Neural progenitor cell (in vitro differentiated cells): ENCODE measurements around the gene NXNL1. TPM values are rescaled to one million over a fixed set of nuclear protein-coding genes. Genes with fewer than 3 reads are reported as not detected.

Experiments
- DNase-seq: peaks from one replicate; pipeline ENCODE4 v3.0.0-alpha.2; 2016; ENCODE audit warnings: low spot score
- H2AFZ ChIP-seq: fragments of 200-600 bp; sonication (generic); replicated peaks from 2 replicates; pipeline ENCODE4 v1.6.1; 2016; ENCODE audit warnings: antibody characterized with exemption
- H3F3A ChIP-seq: fragments of 200-600 bp; sonication (generic); 2 replicates; pipeline ENCODE4 v1.6.1; 2016; ENCODE audit warnings: antibody characterized with exemption, low read depth
- H3K27ac ChIP-seq: fragments of 200-600 bp; sonication (generic); 2 replicates; pipeline ENCODE4 v1.5.1; 2016; ENCODE audit warnings: mild to moderate bottlenecking
- H3K27me3 ChIP-seq: fragments of 200-600 bp; sonication (generic); 2 replicates; pipeline ENCODE4 v1.6.1; 2016; ENCODE audit warnings: mild to moderate bottlenecking, moderate library complexity
- H3K36me3 ChIP-seq: fragments of 200-600 bp; sonication (generic); 2 replicates; pipeline ENCODE4 v1.5.1; 2016
- H3K4me1 ChIP-seq: fragments of 200-600 bp; sonication (generic); 2 replicates; pipeline ENCODE4 v1.6.1; 2016; ENCODE audit warnings: mixed run types
- H3K4me2 ChIP-seq: fragments of 200-600 bp; sonication (generic); 2 replicates; pipeline ENCODE4 v1.6.1; 2016
- H3K4me3 ChIP-seq: fragments of 200-600 bp; sonication (generic); 2 replicates; pipeline ENCODE4 v1.5.1; 2016
- H3K79me2 ChIP-seq: fragments of 200-600 bp; sonication (generic); 2 replicates; pipeline ENCODE4 v1.6.1; 2016; ENCODE audit warnings: low read depth
- H3K9ac ChIP-seq: fragments of 200-600 bp; sonication (generic); 2 replicates; pipeline ENCODE4 v1.6.1; 2016
- H3K9me3 ChIP-seq: fragments of 200-600 bp; sonication (generic); 2 replicates; pipeline ENCODE4 v1.5.1; 2016; ENCODE audit warnings: low read depth
- H4K20me1 ChIP-seq: fragments of 200-600 bp; sonication (generic); 2 replicates; pipeline ENCODE4 v1.6.1; 2016; ENCODE audit warnings: low read depth
- H3K27ac Mint-ChIP-seq: 3 replicates; pipeline ENCODE4 v1.8.0; 2021; ENCODE audit warnings: mixed read lengths
- H3K27me3 Mint-ChIP-seq: 2 replicates; pipeline ENCODE4 v1.8.0; 2022; ENCODE audit warnings: low read depth, mild to moderate bottlenecking, inconsistent platforms, moderate library complexity, mixed read lengths; ENCODE audit not compliant: insufficient read depth
- H3K36me3 Mint-ChIP-seq: 3 replicates; pipeline ENCODE4 v1.8.0; 2021; ENCODE audit warnings: mixed read lengths
- H3K4me1 Mint-ChIP-seq: 3 replicates; pipeline ENCODE4 v1.8.0; 2021; ENCODE audit warnings: mixed read lengths
- H3K4me3 Mint-ChIP-seq: 3 replicates; pipeline ENCODE4 v1.8.0; 2021; ENCODE audit warnings: mild to moderate bottlenecking, moderate library complexity, mixed read lengths
- H3K9me3 Mint-ChIP-seq: 3 replicates; pipeline ENCODE4 v1.8.0; 2020; ENCODE audit warnings: mixed read lengths
- CTCF ChIP-seq: fragments of 200-600 bp; sonication (generic); IDR thresholded peaks from 2 replicates; pipeline ENCODE4 v1.5.1; 2017; ENCODE audit warnings: antibody characterized with exemption, mild to moderate bottlenecking
- EZH2 ChIP-seq: fragments of 200-600 bp; sonication (generic); IDR thresholded peaks from 2 replicates; pipeline ENCODE4 v1.6.1; 2017; ENCODE audit warnings: antibody characterized with exemption, mild to moderate bottlenecking, moderate library complexity
- EZH2phosphoT487 ChIP-seq: fragments of 200-600 bp; sonication (generic); IDR thresholded peaks from 2 replicates; pipeline ENCODE4 v1.6.1; 2017; ENCODE audit warnings: antibody characterized with exemption
- total RNA-seq: library from RNA; depleted of rRNA; stranded (reverse); fragments of >200 nt; gene quantifications from 2 replicates; pipeline ENCODE4 v1.2.3, GENCODE V29; 2015; ENCODE audit warnings: low replicate concordance

Gene NXNL1
- total RNA-seq, 1 donor from 2014 or later, result not detected

GRCh38 chr19:17471410-17472125 lies 10.8 kb upstream of the NXNL1 start:
- peaks cover 3% of the 10 kb centered on the region for H4K20me1 ChIP-seq
- H3K27ac ChIP-seq, result no peak overlapping the region
- no peak for DNase-seq
- H3K4me3 Mint-ChIP-seq, result peak overlapping the region; percentile 92
- no peaks in the 10 kb centered on the region for H3K79me2 ChIP-seq
- H3K27ac Mint-ChIP-seq, result peak overlapping the region; percentile 86
- peaks cover 26% of the 10 kb centered on the region for H3K27me3 ChIP-seq
- no peaks in the 10 kb centered on the region for H3K36me3 ChIP-seq
- peaks cover 3% of the 10 kb centered on the region for H3K36me3 Mint-ChIP-seq
- H3K4me1 Mint-ChIP-seq, result peaks cover 34% of the 10 kb centered on the region
- TF ChIP-seq CTCF, result no peak
- no peak for TF ChIP-seq EZH2
- TF ChIP-seq EZH2phosphoT487, result no peak
- no peak overlapping the region for H3K9ac ChIP-seq
- H3K9me3 Mint-ChIP-seq, result no peaks in the 10 kb centered on the region
- H3K9me3 ChIP-seq, result no peaks in the 10 kb centered on the region
- peaks cover 18% of the 10 kb centered on the region for H3F3A ChIP-seq
- H2AFZ ChIP-seq, result no peak overlapping the region
- peak overlapping the region; percentile 86 for H3K4me3 ChIP-seq
- peaks cover 7% of the 10 kb centered on the region for H3K27me3 Mint-ChIP-seq
- peaks cover 12% of the 10 kb centered on the region for H3K4me1 ChIP-seq
- peak overlapping the region; percentile 96 for H3K4me2 ChIP-seq

- Mint-ChIP-seq H3K27ac (peak within 1 kb of the TSS; percentile 86), H3K4me3 (peak within 1 kb of the TSS; percentile 92), H3K36me3 (peaks cover 3% of the 10 kb centered on the region), H3K9me3 (no peaks in the 10 kb centered on the region), H3K4me1 (peaks cover 34% of the 10 kb centered on the region), H3K27me3 (peaks cover 11% of the 10 kb centered on the region)
- H3K27ac ChIP-seq, result no peak within 1 kb of the TSS
- peak; percentile 100 for DNase-seq
- H3F3A ChIP-seq, result peaks cover 18% of the 10 kb centered on the region
- H3K79me2 ChIP-seq, result no peaks in the 10 kb centered on the region
- H3K36me3 ChIP-seq, result no peaks in the 10 kb centered on the region
- H3K9me3 ChIP-seq, result no peaks in the 10 kb centered on the region
- peak within 1 kb of the TSS; percentile 98 for H2AFZ ChIP-seq
- TF ChIP-seq EZH2phosphoT487 (no peak), CTCF (no peak), EZH2 (no peak)
- peak within 1 kb of the TSS; percentile 96 for H3K4me2 ChIP-seq
- peak within 1 kb of the TSS; percentile 32 for H3K9ac ChIP-seq
- peak within 1 kb of the TSS; percentile 86 for H3K4me3 ChIP-seq
- H4K20me1 ChIP-seq, result peaks cover 3% of the 10 kb centered on the region
- H3K4me1 ChIP-seq, result peaks cover 12% of the 10 kb centered on the region
- peaks cover 26% of the 10 kb centered on the region for H3K27me3 ChIP-seq
Measured at GRCh38 chr19:17470068-17470841, 9.5 kb upstream of the NXNL1 start, which contains the start of gene SLC27A1. Gene SLC27A1, plus strand, starts transcription at chr19:17470524. Its CDS starts 17 bp downstream, at chr19:17470541.

- Mint-ChIP-seq H3K36me3 (peaks cover 3% of the 10 kb centered on the region), H3K4me3 (peak overlapping the region; percentile 92), H3K27ac (peak overlapping the region; percentile 46), H3K9me3 (no peaks in the 10 kb centered on the region), H3K4me1 (peaks cover 33% of the 10 kb centered on the region), H3K27me3 (peaks cover 11% of the 10 kb centered on the region)
- H3K36me3 ChIP-seq, result no peaks in the 10 kb centered on the region
- H3K4me3 ChIP-seq, result peak overlapping the region; percentile 86
- H4K20me1 ChIP-seq, result peaks cover 3% of the 10 kb centered on the region
- no peak overlapping the region for H3K9ac ChIP-seq
- TF ChIP-seq EZH2phosphoT487 (no peak), CTCF (no peak), EZH2 (no peak)
- peaks cover 26% of the 10 kb centered on the region for H3K27me3 ChIP-seq
- peak overlapping the region; percentile 98 for H2AFZ ChIP-seq
- H3K4me2 ChIP-seq, result peak overlapping the region; percentile 81
- no peaks in the 10 kb centered on the region for H3K9me3 ChIP-seq
- H3F3A ChIP-seq, result peaks cover 18% of the 10 kb centered on the region
- DNase-seq, result peak; percentile 99
- no peak overlapping the region for H3K27ac ChIP-seq
- H3K4me1 ChIP-seq, result peaks cover 12% of the 10 kb centered on the region
- no peaks in the 10 kb centered on the region for H3K79me2 ChIP-seq
Measured at GRCh38 chr19:17469481-17470067, 8.8 kb upstream of the NXNL1 start.
